PC-9 (cell line): Measurements from ENCODE around the gene USF3.

Experiments
- EZH2 ChIP-seq: fragments of 200-600 bp; sonication (generic); IDR thresholded peaks from 2 replicates; pipeline ENCODE4 v1.8.0; 2017; ENCODE audit warnings: antibody characterized with exemption, low read depth
- TF ChIP-seq, protein P1 (sequence below): fragments of 200-600 bp; sonication (generic); conservative IDR thresholded peaks from 2 replicates; pipeline ENCODE4 v1.6.1; 2017; ENCODE audit warnings: mixed run types, antibody characterized with exemption, mild to moderate bottlenecking, moderate library complexity

DNA sequence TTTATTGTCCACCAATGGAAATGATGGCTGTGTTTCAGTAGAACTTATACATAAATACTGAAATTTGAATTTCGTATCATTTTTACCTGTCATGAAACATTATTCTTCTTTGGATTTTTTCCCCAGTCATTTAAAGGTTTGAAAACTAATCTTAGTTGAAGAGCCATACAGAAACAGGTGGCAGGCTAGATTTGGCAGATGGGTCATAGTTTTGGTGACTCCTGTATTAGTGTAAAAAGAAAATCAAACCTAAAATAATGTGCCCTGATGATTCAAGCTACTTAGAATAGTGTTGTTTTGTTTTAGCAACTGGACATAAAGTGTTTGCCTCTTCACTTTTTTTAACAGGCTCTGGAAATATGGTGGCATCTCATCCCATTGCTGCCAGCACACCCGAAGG is 95.2 kb downstream of the USF3 start:
- TF ChIP-seq, protein P1, sequence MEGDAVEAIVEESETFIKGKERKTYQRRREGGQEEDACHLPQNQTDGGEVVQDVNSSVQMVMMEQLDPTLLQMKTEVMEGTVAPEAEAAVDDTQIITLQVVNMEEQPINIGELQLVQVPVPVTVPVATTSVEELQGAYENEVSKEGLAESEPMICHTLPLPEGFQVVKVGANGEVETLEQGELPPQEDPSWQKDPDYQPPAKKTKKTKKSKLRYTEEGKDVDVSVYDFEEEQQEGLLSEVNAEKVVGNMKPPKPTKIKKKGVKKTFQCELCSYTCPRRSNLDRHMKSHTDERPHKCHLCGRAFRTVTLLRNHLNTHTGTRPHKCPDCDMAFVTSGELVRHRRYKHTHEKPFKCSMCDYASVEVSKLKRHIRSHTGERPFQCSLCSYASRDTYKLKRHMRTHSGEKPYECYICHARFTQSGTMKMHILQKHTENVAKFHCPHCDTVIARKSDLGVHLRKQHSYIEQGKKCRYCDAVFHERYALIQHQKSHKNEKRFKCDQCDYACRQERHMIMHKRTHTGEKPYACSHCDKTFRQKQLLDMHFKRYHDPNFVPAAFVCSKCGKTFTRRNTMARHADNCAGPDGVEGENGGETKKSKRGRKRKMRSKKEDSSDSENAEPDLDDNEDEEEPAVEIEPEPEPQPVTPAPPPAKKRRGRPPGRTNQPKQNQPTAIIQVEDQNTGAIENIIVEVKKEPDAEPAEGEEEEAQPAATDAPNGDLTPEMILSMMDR, result no peak
- TF ChIP-seq EZH2, result no peak
